Stimulated activated CD4-positive, alpha-beta T cell treated with anti-CD3 and anti-CD28 coated beads, Interleukin-4, amount 100 ng/mL, for 48 hours (primary cell): Measurements from ENCODE around the gene TEX11.
"Not testable (repeated sequence)": the region's sequence is repeated elsewhere in the genome, so short reads cannot be mapped to it uniquely, and the experiment has no call there.

Experiments
- DNase-seq, 2 donors: peaks; one replicate each; pipeline ENCODE4 v3.0.0-alpha.2; 2020; ENCODE audit warnings: low read depth in 2 of 2

The TEX11 gene

GRCh38 chrX:70592091-70592490, 316.4 kb downstream of the TEX11 start:
- peak in 1 of 2 donors; percentile 24 for DNase-seq

- DNase-seq, result not testable (repeated sequence)
Measured at GRCh38 chrX:70587158-70587557, 321.4 kb downstream of the TEX11 start.

GRCh38 chrX:70577442-70577841, 331.1 kb downstream of the TEX11 start:
- DNase-seq, result no peak

- not testable (repeated sequence) for DNase-seq
Measured at GRCh38 chrX:70569922-70570576, 338.5 kb downstream of the TEX11 start.

- no peak for DNase-seq
Measured at GRCh38 chrX:70554948-70555347, 353.6 kb downstream of the TEX11 start.

- DNase-seq, result no peak
Measured at GRCh38 chrX:70554523-70554922, 354.0 kb downstream of the TEX11 start.

GRCh38 chrX:70554081-70554480, 354.4 kb downstream of the TEX11 start:
- no peak for DNase-seq

GRCh38 chrX:70553516-70553915, 355.0 kb downstream of the TEX11 start:
- no peak for DNase-seq

GRCh38 chrX:70552130-70552704, 356.3 kb downstream of the TEX11 start:
- no peak for DNase-seq

GRCh38 chrX:70549429-70549828, 359.1 kb downstream of the TEX11 start:
- no peak for DNase-seq

GRCh38 chrX:70535198-70535597, 373.3 kb downstream of the TEX11 start:
- DNase-seq, result no peak

- DNase-seq, result no peak
Measured at GRCh38 chrX:70527610-70528345, 380.7 kb downstream of the TEX11 start.

- DNase-seq, result no peak
Measured at GRCh38 chrX:70527053-70527452, 381.5 kb downstream of the TEX11 start.

GRCh38 chrX:70525733-70526132, 382.8 kb downstream of the TEX11 start:
- no peak for DNase-seq

- DNase-seq, result not testable (repeated sequence)
Measured at GRCh38 chrX:70515692-70516091, 392.8 kb downstream of the TEX11 start.

- not testable (repeated sequence) for DNase-seq
Measured at GRCh38 chrX:70515270-70515669, 393.2 kb downstream of the TEX11 start.

GRCh38 chrX:70509078-70509477, 399.4 kb downstream of the TEX11 start:
- DNase-seq, result no peak

- DNase-seq, result peak in 1 of 2 donors; percentile 10
Measured at GRCh38 chrX:70508296-70508911, 400.1 kb downstream of the TEX11 start.

- DNase-seq, result no peak
Measured at GRCh38 chrX:70505451-70505841, 403.1 kb downstream of the TEX11 start.

GRCh38 chrX:70504772-70505450, 403.6 kb downstream of the TEX11 start:
- peak in 1 of 2 donors; percentile 30 for DNase-seq

GRCh38 chrX:70500826-70501225, 407.7 kb downstream of the TEX11 start:
- no peak for DNase-seq

GRCh38 chrX:70498129-70498528, 410.4 kb downstream of the TEX11 start:
- no peak for DNase-seq
